Thymus (tissue), 11 donors: Measurements from ENCODE around the gene DMPK. TPM values are rescaled to one million over a fixed set of nuclear protein-coding genes. Genes with fewer than 3 reads are reported as not detected.

Experiments
- DNase-seq, 9 donors: peaks; one replicate each; pipeline ENCODE4 v3.0.0-alpha.2; 2013; ENCODE audit warnings: low spot score in 9 of 9, low read depth in 6 of 9, missing footprints in 1 of 9
- H3K27ac ChIP-seq, 2 donors: one replicate each; pipeline ENCODE4 v1.5.1; 2013; ENCODE audit warnings: control low read depth in 1 of 2, low read depth in 1 of 2, low read length in 1 of 2, mild to moderate bottlenecking in 1 of 2, moderate library complexity in 1 of 2
- H3K27me3 ChIP-seq, 2 donors: one replicate each; pipeline ENCODE4 v1.5.1; 2013; ENCODE audit warnings: low read length in 1 of 2; ENCODE audit not compliant: control insufficient read depth in 2 of 2, insufficient read depth in 1 of 2
- H3K36me3 ChIP-seq, 2 donors: one replicate each; pipeline ENCODE4 v1.5.1; 2013; ENCODE audit warnings: low read length in 1 of 2, mild to moderate bottlenecking in 1 of 2, moderate library complexity in 1 of 2; ENCODE audit not compliant: control insufficient read depth in 2 of 2, insufficient read depth in 2 of 2
- H3K4me1 ChIP-seq, 2 donors: one replicate each; pipeline ENCODE4 v1.5.1; 2013; ENCODE audit warnings: low read length in 2 of 2; ENCODE audit not compliant: control insufficient read depth in 2 of 2, insufficient read depth in 2 of 2
- H3K4me3 ChIP-seq, 2 donors: one replicate each; pipeline ENCODE4 v1.5.1; 2013; ENCODE audit warnings: low read length in 2 of 2, control low read depth in 1 of 2, mild to moderate bottlenecking in 1 of 2
- H3K9me3 ChIP-seq, 2 donors: one replicate each; pipeline ENCODE4 v1.5.1; 2013; ENCODE audit warnings: low read length in 1 of 2, mild to moderate bottlenecking in 1 of 2; ENCODE audit not compliant: control insufficient read depth in 2 of 2, insufficient read depth in 1 of 2
- WGBS: extraction: QIAGEN DNeasy Blood & Tissue Kit; methylation state at CpG from one replicate; pipeline ENCODE4 v1.1.7; 2013; 5-methylcytosine and 5-hydroxymethylcytosine counted together
- polyA plus RNA-seq: library from polyadenylated mRNA; stranded (reverse); fragments of 200-250 nt; gene quantifications from one replicate; pipeline ENCODE4 v1.2.3, GENCODE V29; 2013
- total RNA-seq: library from RNA; stranded (reverse); fragments of 120-200 nt; gene quantifications from one replicate; pipeline ENCODE4 v1.2.4, GENCODE V29; 2013
- donor health status: healthy.

Gene DMPK
- total and polyA plus RNA-seq, 2 donors = 3.9 to 59.4 TPM

- no peaks in the 10 kb centered on the region for H3K9me3 ChIP-seq
- H3K27me3 ChIP-seq = no peaks in the 10 kb centered on the region
- no peak for DNase-seq
- no peaks in the 10 kb centered on the region for H3K4me1 ChIP-seq
- WGBS = 95% methylated on average over 26 of the region's 26 CpGs
- no peak overlapping the region for H3K4me3 ChIP-seq
- peaks cover 91 to 93% of the 10 kb centered on the region in 2 donors for H3K36me3 ChIP-seq
- H3K27ac ChIP-seq = no peak overlapping the region
These were observed 42.4 kb upstream of the DMPK start for GRCh38 chr19:45824531-45825262.

- DNase-seq = no peak
- Histone ChIP-seq H3K4me3 (no peak overlapping the region), H3K4me1 (no peaks in the 10 kb centered on the region), H3K27me3 (no peaks in the 10 kb centered on the region), H3K9me3 (no peaks in the 10 kb centered on the region), H3K36me3 (peaks cover 86% of the 10 kb centered on the region in 2 donors), H3K27ac (no peak overlapping the region)
- 87% methylated on average over 12 of the region's 12 CpGs for WGBS
These were observed 41.8 kb upstream of the DMPK start for GRCh38 chr19:45824041-45824471.

GRCh38 chr19:45823182-45823581 is 40.9 kb upstream of the DMPK start:
- H3K4me3 ChIP-seq = no peak overlapping the region
- no peak for DNase-seq
- peaks cover 77 to 78% of the 10 kb centered on the region in 2 donors for H3K36me3 ChIP-seq
- H3K9me3 ChIP-seq = no peaks in the 10 kb centered on the region
- no peak overlapping the region for H3K27ac ChIP-seq
- no peaks in the 10 kb centered on the region for H3K4me1 ChIP-seq
- no peaks in the 10 kb centered on the region for H3K27me3 ChIP-seq
- 99% methylated on average over 12 of the region's 12 CpGs for WGBS

- H3K4me3 ChIP-seq = no peak overlapping the region
- no peaks in the 10 kb centered on the region for H3K4me1 ChIP-seq
- DNase-seq = no peak
- 94% methylated on average over 5 of the region's 5 CpGs for WGBS
- H3K27ac ChIP-seq = no peak overlapping the region
- H3K27me3 ChIP-seq = no peaks in the 10 kb centered on the region
- peaks cover 73 to 76% of the 10 kb centered on the region in 2 donors for H3K36me3 ChIP-seq
- H3K9me3 ChIP-seq = no peaks in the 10 kb centered on the region
These were observed 40.4 kb upstream of the DMPK start for GRCh38 chr19:45822716-45823115.

GRCh38 chr19:45821570-45821969 is 39.3 kb upstream of the DMPK start:
- no peak overlapping the region for H3K4me3 ChIP-seq
- peaks cover 61 to 68% of the 10 kb centered on the region in 2 donors for H3K36me3 ChIP-seq
- peaks cover 0 to 2% of the 10 kb centered on the region in 2 donors for H3K27me3 ChIP-seq
- no peak for DNase-seq
- 90% methylated on average over 10 of the region's 10 CpGs for WGBS
- no peaks in the 10 kb centered on the region for H3K9me3 ChIP-seq
- H3K27ac ChIP-seq = no peak overlapping the region
- peaks cover 0 to 8% of the 10 kb centered on the region in 2 donors for H3K4me1 ChIP-seq

GRCh38 chr19:45821103-45821521 is 38.8 kb upstream of the DMPK start:
- no peak overlapping the region for H3K4me3 ChIP-seq
- 93% methylated on average over 8 of the region's 8 CpGs for WGBS
- H3K9me3 ChIP-seq = no peaks in the 10 kb centered on the region
- DNase-seq = no peak
- H3K27ac ChIP-seq = no peak overlapping the region
- H3K36me3 ChIP-seq = peaks cover 56 to 63% of the 10 kb centered on the region in 2 donors
- peaks cover 0 to 6% of the 10 kb centered on the region in 2 donors for H3K27me3 ChIP-seq
- peaks cover 0 to 9% of the 10 kb centered on the region in 2 donors for H3K4me1 ChIP-seq

- 89% methylated on average over 20 of the region's 20 CpGs for WGBS
- no peaks in the 10 kb centered on the region for H3K9me3 ChIP-seq
- H3K27ac ChIP-seq = no peak overlapping the region
- peaks cover 0 to 12% of the 10 kb centered on the region in 2 donors for H3K27me3 ChIP-seq
- no peak overlapping the region for H3K4me3 ChIP-seq
- DNase-seq = no peak
- peaks cover 0 to 14% of the 10 kb centered on the region in 2 donors for H3K4me1 ChIP-seq
- peaks cover 51 to 58% of the 10 kb centered on the region in 2 donors for H3K36me3 ChIP-seq
These were observed 38.3 kb upstream of the DMPK start for GRCh38 chr19:45820413-45821102.

- H3K36me3 ChIP-seq = peaks cover 43 to 51% of the 10 kb centered on the region in 2 donors
- no peaks in the 10 kb centered on the region for H3K9me3 ChIP-seq
- peaks cover 0 to 21% of the 10 kb centered on the region in 2 donors for H3K4me1 ChIP-seq
- no peak overlapping the region for H3K4me3 ChIP-seq
- no peak for DNase-seq
- H3K27ac ChIP-seq = no peak overlapping the region
- H3K27me3 ChIP-seq = peaks cover 0 to 20% of the 10 kb centered on the region in 2 donors
- WGBS = 97% methylated on average over 6 of the region's 6 CpGs
These were observed 37.5 kb upstream of the DMPK start for GRCh38 chr19:45819769-45820168.

- Histone ChIP-seq H3K27ac (no peak overlapping the region), H3K36me3 (peaks cover 25 to 34% of the 10 kb centered on the region in 2 donors), H3K9me3 (no peaks in the 10 kb centered on the region), H3K4me3 (no peak overlapping the region), H3K4me1 (peaks cover 0 to 23% of the 10 kb centered on the region in 2 donors), H3K27me3 (peaks cover 2 to 26% of the 10 kb centered on the region in 2 donors)
- DNase-seq = no peak
- 95% methylated on average over 19 of the region's 19 CpGs for WGBS
These were observed 35.5 kb upstream of the DMPK start for GRCh38 chr19:45817725-45818301.
